NOMO-1 (cell line): ENCODE measurements around the gene FEN1.

Experiments
- DNase-seq, 2 experiments: peaks; one replicate each; lab custom pipeline; 2025; ENCODE audit not compliant: unreplicated experiment in 2 of 2; lab: John Stamatoyannopoulos, UW

The FEN1 gene

GRCh38 chr11:61774411-61774810 is 18.3 kb upstream of the FEN1 start:
- no peak for DNase-seq

- no peak for DNase-seq
Observed at GRCh38 chr11:61775106-61775505, 17.6 kb upstream of the FEN1 start.

- DNase-seq, result no peak
Observed at GRCh38 chr11:61775606-61776554, 16.8 kb upstream of the FEN1 start.

GRCh38 chr11:61776561-61777075 is 16.1 kb upstream of the FEN1 start:
- peak; percentile 38 to 58 for DNase-seq

- DNase-seq, result no peak
Observed at GRCh38 chr11:61777234-61778090, 15.2 kb upstream of the FEN1 start.

- DNase-seq, result no peak
Observed at GRCh38 chr11:61778357-61778886, 14.3 kb upstream of the FEN1 start.

GRCh38 chr11:61778920-61779650 is 13.6 kb upstream of the FEN1 start:
- DNase-seq, result no peak

- DNase-seq, result no peak
Observed at GRCh38 chr11:61779666-61780525, 12.8 kb upstream of the FEN1 start.

- DNase-seq, result no peak
Observed at GRCh38 chr11:61780581-61781162, 12.0 kb upstream of the FEN1 start.

GRCh38 chr11:61781585-61781984 is 11.1 kb upstream of the FEN1 start:
- no peak for DNase-seq

GRCh38 chr11:61782299-61782698 is 10.4 kb upstream of the FEN1 start:
- DNase-seq, result no peak

- no peak for DNase-seq
Observed at GRCh38 chr11:61782841-61783240, 9.9 kb upstream of the FEN1 start.

- DNase-seq, result no peak
Observed at GRCh38 chr11:61783717-61784505, 8.8 kb upstream of the FEN1 start.

- DNase-seq, result no peak
Observed at GRCh38 chr11:61784506-61784805, 8.3 kb upstream of the FEN1 start.

GRCh38 chr11:61785837-61786402 is 6.8 kb upstream of the FEN1 start:
- no peak for DNase-seq

- DNase-seq, result peak in 1 of 2 experiments; percentile 15
Observed at GRCh38 chr11:61787928-61788491, 4.7 kb upstream of the FEN1 start.

GRCh38 chr11:61791737-61792309 is 888 bp upstream of the FEN1 start:
- DNase-seq, result peak; percentile 46 to 56
